Activated CD8-positive, alpha-beta T cell treated with anti-CD3 and anti-CD28 coated beads, Interleukin-2, amount 10 ng/mL, durations not matched to agents 7 days and 5 days (primary cell): ENCODE data around the gene KMT2B. TPM values are rescaled to one million over a fixed set of nuclear protein-coding genes. Genes with fewer than 3 reads are reported as not detected.

Source experiments
- ATAC-seq: fragments of 150-1000 bp; cut with Tn5 transposase; one replicate; pipeline ENCODE4 v1.10.0; 2021; ENCODE audit warnings: moderate library complexity
- CTCF ChIA-PET: fragments of 350-600 bp; sonication (Branson Sonifier 250); formaldehyde crosslinking; loops from one replicate; lab custom pipeline; 2021; ENCODE audit warnings: antibody characterized with exemption; lab: Charles Lee
- POLR2A ChIA-PET: fragments of 350-600 bp; sonication (Branson Sonifier 250); formaldehyde crosslinking; loops from one replicate; lab custom pipeline; 2021; ENCODE audit warnings: antibody characterized with exemption; lab: Charles Lee
- DNase-seq: peaks from one replicate; pipeline ENCODE4 v3.0.0-alpha.2; 2020
- H3K27ac Mint-ChIP-seq: one replicate; pipeline ENCODE4 v1.8.0; 2021; ENCODE audit warnings: mild to moderate bottlenecking, mixed read lengths
- H3K27me3 Mint-ChIP-seq: one replicate; pipeline ENCODE4 v1.8.0; 2021; ENCODE audit warnings: low read depth, mixed read lengths
- H3K36me3 Mint-ChIP-seq: one replicate; pipeline ENCODE4 v1.8.0; 2021; ENCODE audit warnings: low read depth, mixed read lengths
- H3K4me1 Mint-ChIP-seq: one replicate; pipeline ENCODE4 v1.8.0; 2021; ENCODE audit warnings: low read depth, mixed read lengths
- H3K4me3 Mint-ChIP-seq: one replicate; pipeline ENCODE4 v1.8.0; 2021; ENCODE audit warnings: mild to moderate bottlenecking, mixed read lengths
- H3K9me3 Mint-ChIP-seq: one replicate; pipeline ENCODE4 v1.8.0; 2022; ENCODE audit warnings: mixed read lengths; ENCODE audit not compliant: insufficient read depth
- total RNA-seq, 2 experiments: library from RNA; stranded (reverse); gene quantifications; one replicate each; pipeline ENCODE4 v1.2.3, GENCODE V29; 2021

The KMT2B gene
- total RNA-seq, 2 experiments from 2014 or later, result 58.0 to 64.3 TPM

- peak overlapping the region; percentile 95 for H3K27ac Mint-ChIP-seq
- POLR2A ChIA-PET, result interaction anchor here (0.6 to 7.6 kb wide), 8 partner anchors 10 to 307 kb away, joined by 3 to 113 read pairs (median 8); partner anchors contain the start of genes COX6B1, NFKBID, PSENEN and U2AF1L4
- H3K9me3 Mint-ChIP-seq, result no peaks in the 10 kb centered on the region
- ATAC-seq, result peak; percentile 25
- CTCF ChIA-PET, result interaction anchor here (1.3 to 6.7 kb wide), 9 partner anchors 14 to 218 kb away, joined by 3 to 266 read pairs (median 6); partner anchors contain the start of genes COX6B1, LIN37, PSENEN and U2AF1L4
- H3K36me3 Mint-ChIP-seq, result peaks cover 24% of the 10 kb centered on the region
- peak; percentile 89 for DNase-seq
- H3K27me3 Mint-ChIP-seq, result no peaks in the 10 kb centered on the region
- H3K4me3 Mint-ChIP-seq, result peak overlapping the region; percentile 83
- H3K4me1 Mint-ChIP-seq, result peaks cover 74% of the 10 kb centered on the region
Measured at GRCh38 chr19:35712567-35713505, 5.0 kb upstream of the KMT2B start.

DNA sequence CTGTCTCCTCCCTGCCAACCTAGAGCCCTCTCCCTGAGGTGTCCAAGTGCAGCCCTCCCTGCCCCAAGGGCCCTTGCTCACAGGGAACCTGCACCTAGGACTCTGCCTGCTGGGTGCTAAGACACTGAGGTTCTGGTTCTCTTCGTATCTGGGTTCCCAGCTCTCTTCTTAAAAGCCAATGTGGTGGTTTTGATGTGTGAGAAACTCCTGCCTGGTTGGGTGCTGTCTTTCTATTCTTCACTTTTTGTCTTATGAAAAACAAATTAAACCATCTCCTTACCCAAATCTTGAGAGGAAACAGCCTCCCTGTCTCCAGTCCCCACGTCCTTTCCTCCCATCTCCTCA is 4.3 kb upstream of the KMT2B start:
- DNase-seq, result no peak
- ATAC-seq, result no peak
- peak overlapping the region; percentile 95 for H3K27ac Mint-ChIP-seq
- H3K9me3 Mint-ChIP-seq, result no peaks in the 10 kb centered on the region
- peaks cover 24% of the 10 kb centered on the region for H3K36me3 Mint-ChIP-seq
- CTCF ChIA-PET, result interaction anchor here (1.3 to 6.7 kb wide), 8 partner anchors 15 to 218 kb away, joined by 3 to 266 read pairs (median 5); partner anchors contain the start of genes COX6B1, LIN37, PSENEN and U2AF1L4
- H3K27me3 Mint-ChIP-seq, result no peaks in the 10 kb centered on the region
- peaks cover 73% of the 10 kb centered on the region for H3K4me1 Mint-ChIP-seq
- H3K4me3 Mint-ChIP-seq, result peak overlapping the region; percentile 83
- POLR2A ChIA-PET, result interaction anchor here (0.6 to 7.6 kb wide), 6 partner anchors 10 to 306 kb away, joined by 3 to 113 read pairs (median 9); partner anchors contain the start of genes NFKBID and ZBTB32

DNA sequence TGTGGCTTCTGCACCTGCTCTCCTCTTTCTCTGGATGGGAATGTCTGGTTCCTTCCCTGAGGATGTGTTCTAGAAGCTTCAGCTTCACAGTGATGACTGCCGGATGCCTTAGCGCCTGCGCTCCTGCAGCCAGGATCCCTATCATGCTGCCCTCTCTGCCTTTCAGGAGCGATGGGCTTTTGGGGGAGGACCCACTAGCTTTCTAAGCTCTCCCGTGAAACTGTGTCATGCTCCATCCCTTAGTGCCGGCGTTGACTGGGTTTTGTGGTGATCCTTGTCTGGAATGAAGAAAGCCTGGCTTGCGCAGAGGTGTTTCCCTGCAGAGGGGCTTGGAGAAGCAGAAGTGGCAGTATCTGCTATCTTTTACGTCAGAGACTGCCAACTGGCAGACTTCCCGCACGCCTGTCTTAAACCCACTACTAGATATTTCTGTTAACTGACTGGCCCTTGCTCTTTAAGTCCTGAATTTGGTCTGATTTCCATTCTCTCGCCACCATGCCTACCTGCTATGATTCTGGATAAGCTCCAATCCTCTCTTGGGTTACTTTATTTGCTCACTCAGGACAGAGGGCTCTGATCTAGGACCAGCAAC is 3.8 kb upstream of the KMT2B start:
- DNase-seq (no peak), ATAC-seq (no peak)
- Mint-ChIP-seq H3K36me3 (peaks cover 24% of the 10 kb centered on the region), H3K27ac (peak overlapping the region; percentile 95), H3K9me3 (no peaks in the 10 kb centered on the region), H3K27me3 (no peaks in the 10 kb centered on the region), H3K4me1 (peaks cover 73% of the 10 kb centered on the region), H3K4me3 (peak overlapping the region; percentile 83)
- ChIA-PET POLR2A (interaction anchor here (1.1 to 7.6 kb wide), 6 partner anchors 11 to 186 kb away, joined by 3 to 113 read pairs (median 9); partner anchors contain the start of genes NFKBID and ZBTB32), CTCF (interaction anchor here (0.7 to 6.7 kb wide), 13 partner anchors 15 to 217 kb away, joined by 3 to 266 read pairs (median 4); partner anchors contain the start of genes COX6B1, IGFLR1 and LIN37)

DNA sequence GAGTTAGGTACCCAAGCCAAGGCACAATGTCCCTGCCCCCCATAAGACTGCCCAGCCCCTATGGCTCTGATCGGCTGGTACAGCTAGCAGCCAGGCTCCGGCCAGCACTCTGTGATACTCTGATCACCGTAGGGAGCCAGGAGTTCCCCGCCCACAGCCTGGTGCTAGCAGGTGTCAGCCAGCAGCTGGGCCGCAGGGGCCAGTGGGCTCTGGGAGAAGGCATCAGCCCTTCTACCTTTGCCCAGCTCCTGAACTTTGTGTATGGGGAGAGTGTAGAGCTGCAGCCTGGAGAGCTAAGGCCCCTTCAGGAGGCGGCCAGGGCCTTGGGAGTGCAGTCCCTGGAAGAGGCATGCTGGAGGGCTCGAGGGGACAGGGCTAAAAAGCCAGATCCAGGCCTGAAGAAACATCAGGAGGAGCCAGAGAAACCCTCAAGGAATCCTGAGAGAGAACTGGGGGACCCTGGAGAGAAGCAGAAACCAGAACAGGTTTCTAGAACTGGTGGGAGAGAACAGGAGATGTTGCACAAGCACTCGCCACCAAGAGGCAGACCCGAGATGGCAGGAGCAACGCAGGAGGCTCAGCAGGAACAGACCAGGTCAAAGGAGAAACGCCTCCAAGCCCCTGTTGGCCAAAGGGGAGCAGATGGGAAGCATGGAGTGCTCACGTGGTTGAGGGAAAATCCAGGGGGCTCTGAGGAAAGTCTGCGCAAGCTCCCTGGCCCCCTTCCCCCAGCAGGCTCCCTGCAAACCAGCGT is 3.0 kb upstream of the KMT2B start:
- H3K27ac Mint-ChIP-seq, result peak overlapping the region; percentile 95
- H3K4me1 Mint-ChIP-seq, result peaks cover 76% of the 10 kb centered on the region
- ATAC-seq (no peak), DNase-seq (peak; percentile 64)
- H3K9me3 Mint-ChIP-seq, result no peaks in the 10 kb centered on the region
- H3K27me3 Mint-ChIP-seq, result no peaks in the 10 kb centered on the region
- ChIA-PET CTCF (interaction anchor here (0.7 to 6.7 kb wide), 10 partner anchors 15 to 216 kb away, joined by 3 to 266 read pairs (median 4); partner anchors contain the start of genes COX6B1 and IGFLR1), POLR2A (interaction anchor here (1.2 to 7.6 kb wide), 5 partner anchors 12 to 33 kb away, joined by 3 to 113 read pairs (median 5); partner anchors contain the start of genes LIN37 and ZBTB32)
- peak overlapping the region; percentile 83 for H3K4me3 Mint-ChIP-seq
- peaks cover 28% of the 10 kb centered on the region for H3K36me3 Mint-ChIP-seq

DNA sequence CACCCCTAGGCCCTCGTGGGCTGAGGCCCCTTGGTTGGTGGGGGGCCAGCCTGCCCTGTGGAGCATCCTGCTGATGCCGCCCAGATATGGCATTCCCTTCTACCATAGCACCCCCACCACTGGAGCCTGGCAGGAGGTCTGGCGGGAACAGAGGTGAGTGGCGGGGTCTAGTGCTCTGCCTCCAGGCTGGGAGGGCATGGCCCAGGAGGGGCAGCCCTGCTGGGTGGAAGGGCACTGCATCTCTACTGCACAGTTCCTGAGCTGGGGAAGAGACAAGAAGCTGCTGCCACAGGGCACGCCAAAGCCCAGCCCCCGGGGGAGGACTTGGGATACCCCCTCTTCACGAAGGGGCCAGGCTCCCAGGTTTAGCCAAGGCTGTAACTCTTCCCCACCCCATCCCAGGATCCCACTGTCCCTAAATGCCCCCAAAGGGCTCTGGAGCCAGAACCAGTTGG is 2.4 kb upstream of the KMT2B start:
- Mint-ChIP-seq H3K27me3 (no peaks in the 10 kb centered on the region), H3K36me3 (peaks cover 31% of the 10 kb centered on the region), H3K9me3 (no peaks in the 10 kb centered on the region), H3K4me3 (peak overlapping the region; percentile 83), H3K4me1 (peaks cover 77% of the 10 kb centered on the region), H3K27ac (peak overlapping the region; percentile 89)
- no peak for ATAC-seq
- ChIA-PET CTCF (interaction anchor here (0.5 to 6.7 kb wide), 6 partner anchors 16 to 216 kb away, joined by 3 to 266 read pairs (median 4); no protein-coding TSS in a partner anchor), POLR2A (interaction anchor here (1.2 to 7.6 kb wide), 5 partner anchors 12 to 33 kb away, joined by 3 to 113 read pairs (median 5); partner anchors contain the start of genes LIN37 and ZBTB32)
- DNase-seq, result peak; percentile 30

DNA sequence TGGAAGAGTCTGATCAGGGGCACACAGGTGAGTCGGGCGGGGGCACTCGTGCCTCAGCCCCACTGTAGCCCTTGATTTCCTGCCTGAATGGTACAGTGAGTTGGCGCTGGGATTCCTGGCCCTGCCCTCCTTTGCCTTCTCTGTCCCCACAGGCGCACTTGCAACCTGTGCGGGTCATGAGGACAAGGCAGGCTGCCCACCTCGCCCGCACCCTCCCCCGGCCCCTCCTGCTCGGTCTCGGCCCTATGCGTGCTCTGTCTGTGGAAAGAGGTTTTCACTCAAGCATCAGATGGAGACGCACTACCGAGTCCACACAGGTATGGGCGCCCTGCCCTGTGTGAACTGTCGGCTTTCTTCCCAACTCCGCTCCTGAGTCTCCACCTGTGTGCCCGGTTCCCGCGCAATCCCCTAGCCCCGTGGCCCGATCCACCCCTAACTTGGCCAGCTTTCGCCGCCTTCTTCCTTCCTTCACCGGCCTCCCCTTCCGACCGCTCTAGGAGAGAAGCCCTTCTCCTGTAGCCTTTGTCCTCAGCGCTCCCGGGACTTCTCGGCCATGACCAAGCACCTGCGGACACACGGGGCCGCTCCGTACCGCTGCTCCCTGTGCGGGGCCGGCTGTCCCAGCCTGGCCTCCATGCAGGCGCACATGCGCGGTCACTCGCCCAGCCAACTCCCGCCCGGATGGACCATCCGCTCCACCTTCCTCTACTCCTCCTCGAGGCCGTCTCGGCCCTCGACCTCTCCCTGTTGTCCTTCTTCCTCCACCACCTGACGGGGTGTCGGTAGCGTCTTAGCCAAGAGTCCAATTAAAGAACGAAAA is 1.6 kb upstream of the KMT2B start:
- H3K27ac Mint-ChIP-seq, result peak overlapping the region; percentile 89
- ATAC-seq (no peak), DNase-seq (peak; percentile 40)
- no peaks in the 10 kb centered on the region for H3K27me3 Mint-ChIP-seq
- H3K4me1 Mint-ChIP-seq, result peaks cover 72% of the 10 kb centered on the region
- ChIA-PET POLR2A (interaction anchor here (1.3 to 7.6 kb wide), 4 partner anchors 13 to 32 kb away, joined by 4 to 113 read pairs (median 50); partner anchors contain the start of genes LIN37 and ZBTB32), CTCF (interaction anchor here (0.5 to 6.7 kb wide), 4 partner anchors 17 to 32 kb away, joined by 3 to 266 read pairs (median 16); no protein-coding TSS in a partner anchor)
- H3K4me3 Mint-ChIP-seq, result peak overlapping the region; percentile 83
- no peaks in the 10 kb centered on the region for H3K9me3 Mint-ChIP-seq
- peaks cover 35% of the 10 kb centered on the region for H3K36me3 Mint-ChIP-seq

DNA sequence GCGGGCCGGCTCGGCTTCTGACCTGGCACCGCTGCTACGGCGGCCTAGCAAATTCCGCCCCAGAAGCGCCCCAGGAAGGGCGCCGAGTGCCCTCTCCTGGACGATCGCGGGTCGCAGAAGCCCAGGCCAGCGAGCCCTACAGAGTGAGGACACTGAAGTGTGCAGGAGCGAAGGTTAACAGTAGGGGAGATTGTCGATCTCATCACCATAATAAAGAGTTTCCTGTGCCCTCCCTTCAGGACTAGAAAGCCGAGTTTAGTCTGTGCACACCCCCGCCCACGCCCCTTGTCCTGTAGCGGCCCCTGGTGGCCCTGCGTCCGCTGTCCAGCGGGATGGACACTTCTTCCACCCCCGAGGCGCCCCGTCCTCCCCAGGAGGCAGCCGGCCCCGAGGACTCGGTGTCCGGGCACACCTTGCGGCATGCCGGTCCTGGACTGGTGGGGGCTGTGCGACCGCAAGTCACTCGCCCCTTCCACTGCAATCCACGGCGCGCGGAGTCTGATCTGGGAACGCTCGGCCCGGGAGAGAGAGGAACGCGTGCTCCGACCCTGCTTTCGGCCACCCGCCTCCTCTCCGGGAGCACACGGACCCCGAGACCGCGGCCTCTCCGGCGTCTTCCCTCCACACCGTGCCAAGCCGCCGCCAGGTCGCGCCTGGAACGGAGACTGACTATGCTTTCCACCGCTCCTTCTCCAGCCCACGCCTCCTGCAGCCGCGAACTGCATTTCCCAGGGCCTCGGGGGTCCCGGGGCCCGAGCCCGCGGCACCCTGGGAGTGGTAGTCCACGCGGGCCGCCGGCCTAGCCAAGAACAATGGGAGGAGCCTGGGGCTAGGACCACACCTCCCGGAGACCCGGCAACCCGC is 770 bp upstream of the KMT2B start:
- no peaks in the 10 kb centered on the region for H3K9me3 Mint-ChIP-seq
- H3K36me3 Mint-ChIP-seq, result peaks cover 42% of the 10 kb centered on the region
- ChIA-PET CTCF (interaction anchor here (1.6 to 6.7 kb wide), 3 partner anchors 18 to 28 kb away, joined by 5 to 266 read pairs (median 8); partner anchors contain the start of gene U2AF1L4), POLR2A (interaction anchor here (0.6 to 6.7 kb wide), 8 partner anchors 14 to 31 kb away, joined by 3 to 113 read pairs (median 4); partner anchors contain the start of genes IGFLR1, LIN37, PSENEN and U2AF1L4)
- H3K4me1 Mint-ChIP-seq, result peaks cover 65% of the 10 kb centered on the region
- DNase-seq, result peak; percentile 97
- peak overlapping the region; percentile 89 for H3K27ac Mint-ChIP-seq
- no peaks in the 10 kb centered on the region for H3K27me3 Mint-ChIP-seq
- ATAC-seq, result peak; percentile 77
- H3K4me3 Mint-ChIP-seq, result peak overlapping the region; percentile 83

- peaks cover 56% of the 10 kb centered on the region for H3K36me3 Mint-ChIP-seq
Measured at GRCh38 chr19:35718345-35719041, 690 bp downstream of the KMT2B start.

More at GRCh38 chr19:35718345-35719041, 690 bp downstream of the KMT2B start:
- peak overlapping the region; percentile 94 for H3K27ac Mint-ChIP-seq
- DNase-seq (peak; percentile 65), ATAC-seq (peak; percentile 2)
- POLR2A ChIA-PET, result interaction anchor here (0.5 to 1.9 kb wide), 11 partner anchors 9 to 208 kb away, joined by 3 to 14 read pairs (median 3); partner anchors contain the start of genes IGFLR1, LIN37, PSENEN and U2AF1L4
- no peaks in the 10 kb centered on the region for H3K9me3 Mint-ChIP-seq
- CTCF ChIA-PET, result interaction anchor here (1.0 to 1.9 kb wide), 9 partner anchors 9 to 102 kb away, joined by 3 to 8 read pairs (median 4); partner anchors contain the start of gene U2AF1L4
- H3K4me1 Mint-ChIP-seq, result peaks cover 50% of the 10 kb centered on the region
- H3K27me3 Mint-ChIP-seq, result no peaks in the 10 kb centered on the region
- peak overlapping the region; percentile 94 for H3K4me3 Mint-ChIP-seq
